ENCODE results near the gene RBBP8NL. TPM values are rescaled to one million over a fixed set of nuclear protein-coding genes. Genes with fewer than 3 reads are reported as not detected.

The RBBP8NL gene
- polyA plus RNA-seq, 3 donors, result not detected

GRCh38 chr20:62400021-62400420 lies 27.3 kb downstream of the RBBP8NL start:
- Mint-ChIP-seq H3K27me3 (ENCODE audit: low read depth in 3 of 3) (peaks cover 0 to 2% (median 0%) of the 10 kb centered on the region in 3 donors), H3K4me1 (peaks cover 5% of the 10 kb centered on the region), H3K27ac (no peak overlapping the region), H3K9me3 (peaks cover 0 to 7% (median 0%) of the 10 kb centered on the region in 7 donors), H3K36me3 (peaks cover 9 to 34% of the 10 kb centered on the region in 2 donors), H3K4me3 (no peak overlapping the region)
- Histone ChIP-seq H3K27ac (ENCODE audit: low read depth in 1 of 2, low read length in 2 of 2) (no peak overlapping the region), H3K4me2 (replicated peaks; ENCODE audit: extremely low read depth, low read length, poor library complexity, severe bottlenecking) (no peak overlapping the region), H3K27me3 (ENCODE audit: control insufficient read depth in 2 of 2, insufficient read depth in 2 of 2, low read length in 2 of 2) (no peaks in the 10 kb centered on the region), H3K4me3 (replicated peaks in 1 of 3; ENCODE audit: low read depth in 2 of 3, low read length in 3 of 3) (no peak overlapping the region), H2AFZ (ENCODE audit: insufficient read depth, low read depth, low read length, poor library complexity, severe bottlenecking) (no peak overlapping the region), H3K9me3 (replicated peaks in 1 of 2; ENCODE audit: control insufficient read depth in 1 of 2, insufficient read depth in 1 of 2, low read length in 2 of 2) (no peaks in the 10 kb centered on the region), H4K20me1 (ENCODE audit: insufficient read depth, low read length) (no peaks in the 10 kb centered on the region), H3K36me3 (replicated peaks in 1 of 2; ENCODE audit: control insufficient read depth in 1 of 2, insufficient read depth in 2 of 2, low read length in 2 of 2) (peaks cover 3 to 9% of the 10 kb centered on the region in 2 donors), H3K79me2 (ENCODE audit: insufficient read depth, low read length) (peaks cover 10% of the 10 kb centered on the region), H3K4me1 (ENCODE audit: control insufficient read depth in 1 of 2, insufficient read depth in 2 of 2, low read length in 2 of 2) (peaks cover 0 to 4% of the 10 kb centered on the region in 2 donors), H3K9ac (ENCODE audit: insufficient read depth, low read length, poor library complexity, severe bottlenecking) (no peak overlapping the region)
- intact Hi-C loops (cut with micrococcal nuclease), result loop anchor here in 1 of 2 donors (10.0 kb wide), 2 partner anchors 165 to 395 kb away; partner anchors contain the start of genes MRGBP and OSBPL2
- TF ChIP-seq CTCF (IDR thresholded peaks at IDR 0.05), result no peak
- no peak for DNase-seq
- 95% methylated on average over 7 of the region's 7 CpGs for WGBS (ENCODE audit: insufficient coverage)

- no peaks in the 10 kb centered on the region for H3K4me1 ChIP-seq (ENCODE audit: control insufficient read depth in 1 of 2, insufficient read depth in 2 of 2, low read length in 2 of 2)
- H3K27me3 ChIP-seq (ENCODE audit: control insufficient read depth in 2 of 2, insufficient read depth in 2 of 2, low read length in 2 of 2), result no peaks in the 10 kb centered on the region
- H3K9me3 ChIP-seq (replicated peaks in 1 of 2; ENCODE audit: control insufficient read depth in 1 of 2, insufficient read depth in 1 of 2, low read length in 2 of 2), result no peaks in the 10 kb centered on the region
- peaks cover 2% of the 10 kb centered on the region for H4K20me1 ChIP-seq (ENCODE audit: insufficient read depth, low read length)
- 96% methylated on average over 17 of the region's 19 CpGs for WGBS (ENCODE audit: insufficient coverage)
- no peak for DNase-seq
- no peaks in the 10 kb centered on the region for H3K79me2 ChIP-seq (ENCODE audit: insufficient read depth, low read length)
- no peak overlapping the region for H3K9ac ChIP-seq (ENCODE audit: insufficient read depth, low read length, poor library complexity, severe bottlenecking)
- H3K27me3 Mint-ChIP-seq (ENCODE audit: low read depth in 3 of 3), result peaks cover 0 to 2% (median 0%) of the 10 kb centered on the region in 3 donors
- H3K27ac Mint-ChIP-seq, result no peak overlapping the region
- no peaks in the 10 kb centered on the region for H3K4me1 Mint-ChIP-seq
- H3K9me3 Mint-ChIP-seq, result peaks cover 0 to 7% (median 0%) of the 10 kb centered on the region in 7 donors
- no peak overlapping the region for H2AFZ ChIP-seq (ENCODE audit: insufficient read depth, low read depth, low read length, poor library complexity, severe bottlenecking)
- peaks cover 17 to 44% of the 10 kb centered on the region in 2 donors for H3K36me3 Mint-ChIP-seq
- intact Hi-C loops (cut with micrococcal nuclease), result no loop called here
- no peak overlapping the region for H3K4me3 ChIP-seq (replicated peaks in 1 of 3; ENCODE audit: low read depth in 2 of 3, low read length in 3 of 3)
- H3K4me2 ChIP-seq (replicated peaks; ENCODE audit: extremely low read depth, low read length, poor library complexity, severe bottlenecking), result no peak overlapping the region
- peaks cover 5 to 22% of the 10 kb centered on the region in 2 donors for H3K36me3 ChIP-seq (replicated peaks in 1 of 2; ENCODE audit: control insufficient read depth in 1 of 2, insufficient read depth in 2 of 2, low read length in 2 of 2)
- H3K27ac ChIP-seq (ENCODE audit: low read depth in 1 of 2, low read length in 2 of 2), result no peak overlapping the region
- H3K4me3 Mint-ChIP-seq, result no peak overlapping the region
- TF ChIP-seq CTCF (IDR thresholded peaks at IDR 0.05), result no peak
Observed at GRCh38 chr20:62398120-62398821, 29.1 kb downstream of the RBBP8NL start.
